ENCODE measurements around the gene SLC16A10. TPM values are rescaled to one million over a fixed set of nuclear protein-coding genes. Genes with fewer than 3 reads are reported as not detected.

Gene SLC16A10
- total and polyA plus RNA-seq, 2 of the 4 experiments (the other 2 are of a cell fraction): not detected

Small RNAs within 50 kb of the gene (microRNA-seq; reads per million reads assigned to microRNA genes)
- not detected for gene RNU6-960P (ENCODE audit: insufficient read depth, insufficient read length)

Small RNAs within 50 kb of the gene (small RNA-seq; reads per million reads assigned to genes)
- 0 reads per million in 5 experiments for gene RNU6-960P

Other genes starting within 250 kb of the SLC16A10 start
- gene AMD1, start 212.7 kb upstream of the SLC16A10 start, total RNA-seq (2012; rRNA removed): 65.8 and 117 TPM in 2 replicates
- gene AMD1, start 212.7 kb upstream of the SLC16A10 start, polyA plus RNA-seq (2012; rRNA removed): 32.2 TPM in 2 replicates
- 10.4 and 42.5 TPM in 2 replicates for gene GTF3C6, start 128.8 kb upstream of the SLC16A10 start, total RNA-seq (2012; rRNA removed)
- gene GTF3C6, start 128.8 kb upstream of the SLC16A10 start, polyA plus RNA-seq (2012; rRNA removed): 32.5 and 40.5 TPM in 2 replicates
- gene RPF2, start 105.5 kb upstream of the SLC16A10 start, total RNA-seq (2012; rRNA removed): 17.7 and 38.3 TPM in 2 replicates
- gene RPF2, start 105.5 kb upstream of the SLC16A10 start, polyA plus RNA-seq (2012; rRNA removed): 13.6 and 18.9 TPM in 2 replicates